ENCODE data around the gene EMILIN2. TPM values are rescaled to one million over a fixed set of nuclear protein-coding genes. Genes with fewer than 3 reads are reported as not detected.

EMILIN2 gene
- total and polyA plus RNA-seq, 2 experiments from 2014 or later = 10.6 to 16.8 TPM

DNA sequence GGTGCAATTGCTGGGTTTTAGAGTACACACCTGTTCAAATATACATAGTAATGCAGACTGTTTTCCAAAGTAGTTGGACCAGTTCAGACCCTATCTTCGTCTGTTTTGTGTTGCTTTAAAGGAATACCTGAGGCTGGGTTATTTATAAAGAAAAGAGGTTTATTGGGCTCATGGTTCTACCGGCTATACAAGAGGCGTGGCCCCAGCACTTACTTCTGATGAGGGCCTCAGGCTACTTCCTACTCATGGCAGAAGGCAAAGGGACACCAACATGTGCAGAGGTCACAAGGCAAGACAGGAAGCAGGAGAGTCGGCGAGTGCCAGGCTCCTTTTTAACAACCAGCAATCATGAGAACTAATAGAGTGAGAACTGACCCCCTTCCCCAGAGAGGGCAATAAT, 21.9 kb upstream of the EMILIN2 start:
- H3K4me3 ChIP-seq = no peak overlapping the region
- no peaks in the 10 kb centered on the region for H3K36me3 ChIP-seq (replicated peaks; ENCODE audit: insufficient read depth, low read depth)
- H4K20me1 ChIP-seq (ENCODE audit: insufficient read depth, poor library complexity, severe bottlenecking) = no peaks in the 10 kb centered on the region
- no peaks in the 10 kb centered on the region for H3K9me3 ChIP-seq (ENCODE audit: low read depth)
- no peak overlapping the region for H2AFZ ChIP-seq
- H3K9me2 ChIP-seq (replicated peaks; ENCODE audit: insufficient read depth) = no peaks in the 10 kb centered on the region
- whole genome bisulfite sequencing (ENCODE audit: low lambda C conversion rate, missing lambda C conversion rate) = 75% methylated on average over 5 of the region's 5 CpGs
- no peaks in the 10 kb centered on the region for H3K4me1 ChIP-seq (ENCODE audit: insufficient read depth)
- DNase-seq (ENCODE audit: low spot score) = no peak
- no peaks in the 10 kb centered on the region for H3K27me3 ChIP-seq
- H3K4me2 ChIP-seq = no peak overlapping the region
- no peak overlapping the region for H3K27ac ChIP-seq
- H3K79me2 ChIP-seq = no peaks in the 10 kb centered on the region
- TF ChIP-seq EZH2phosphoT487 (IDR thresholded peaks at IDR 0.05; ENCODE audit: low read depth, severe bottlenecking, unreplicated experiment) (no peak), EZH2 (IDR thresholded peaks at IDR 0.05; ENCODE audit: borderline replicate concordance) (no peak)
- TF ChIP-seq, protein P1, sequence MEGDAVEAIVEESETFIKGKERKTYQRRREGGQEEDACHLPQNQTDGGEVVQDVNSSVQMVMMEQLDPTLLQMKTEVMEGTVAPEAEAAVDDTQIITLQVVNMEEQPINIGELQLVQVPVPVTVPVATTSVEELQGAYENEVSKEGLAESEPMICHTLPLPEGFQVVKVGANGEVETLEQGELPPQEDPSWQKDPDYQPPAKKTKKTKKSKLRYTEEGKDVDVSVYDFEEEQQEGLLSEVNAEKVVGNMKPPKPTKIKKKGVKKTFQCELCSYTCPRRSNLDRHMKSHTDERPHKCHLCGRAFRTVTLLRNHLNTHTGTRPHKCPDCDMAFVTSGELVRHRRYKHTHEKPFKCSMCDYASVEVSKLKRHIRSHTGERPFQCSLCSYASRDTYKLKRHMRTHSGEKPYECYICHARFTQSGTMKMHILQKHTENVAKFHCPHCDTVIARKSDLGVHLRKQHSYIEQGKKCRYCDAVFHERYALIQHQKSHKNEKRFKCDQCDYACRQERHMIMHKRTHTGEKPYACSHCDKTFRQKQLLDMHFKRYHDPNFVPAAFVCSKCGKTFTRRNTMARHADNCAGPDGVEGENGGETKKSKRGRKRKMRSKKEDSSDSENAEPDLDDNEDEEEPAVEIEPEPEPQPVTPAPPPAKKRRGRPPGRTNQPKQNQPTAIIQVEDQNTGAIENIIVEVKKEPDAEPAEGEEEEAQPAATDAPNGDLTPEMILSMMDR (IDR thresholded peaks at IDR 0.05; ENCODE audit: poor library complexity) = no peak

DNA sequence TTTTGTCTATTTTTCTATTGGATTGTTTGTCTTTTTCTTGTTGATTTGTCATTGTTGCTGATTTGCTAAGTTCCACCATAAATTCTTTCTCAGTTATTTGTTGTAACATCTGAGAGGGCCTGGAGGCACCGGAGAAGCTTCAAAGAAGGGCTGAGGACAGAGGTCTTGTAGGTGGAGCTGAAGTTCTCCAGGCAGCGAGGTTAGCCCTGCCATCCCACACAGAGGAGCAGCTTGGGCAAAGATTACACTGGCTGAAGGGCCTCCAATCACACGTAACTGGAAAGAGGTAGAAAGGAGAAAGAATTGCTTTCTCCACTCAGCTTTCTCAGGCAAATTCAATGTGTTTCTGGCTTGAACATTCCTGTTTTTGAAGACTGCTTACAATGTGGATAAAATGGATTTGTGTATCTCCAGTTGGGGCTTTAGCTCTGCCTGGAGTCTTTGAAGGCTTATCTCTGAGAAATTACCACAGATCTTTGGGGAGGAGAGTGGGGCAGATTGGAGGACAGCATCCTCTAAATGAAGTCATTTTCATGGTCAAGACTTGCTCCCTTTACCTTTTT, 21.1 kb upstream of the EMILIN2 start:
- peak; percentile 26 for DNase-seq (ENCODE audit: low spot score)
- TF ChIP-seq, protein P1 (IDR thresholded peaks at IDR 0.05; ENCODE audit: poor library complexity) = no peak
- TF ChIP-seq EZH2phosphoT487 (IDR thresholded peaks at IDR 0.05; ENCODE audit: low read depth, severe bottlenecking, unreplicated experiment) = peak; percentile 67
- TF ChIP-seq EZH2 (IDR thresholded peaks at IDR 0.05; ENCODE audit: borderline replicate concordance) = no peak
- Histone ChIP-seq H3K4me3 (no peak overlapping the region), H3K36me3 (replicated peaks; ENCODE audit: insufficient read depth, low read depth) (no peaks in the 10 kb centered on the region), H3K9me2 (replicated peaks; ENCODE audit: insufficient read depth) (no peaks in the 10 kb centered on the region), H3K4me1 (ENCODE audit: insufficient read depth) (no peaks in the 10 kb centered on the region), H3K27me3 (no peaks in the 10 kb centered on the region), H2AFZ (no peak overlapping the region), H3K79me2 (no peaks in the 10 kb centered on the region), H3K4me2 (no peak overlapping the region), H4K20me1 (ENCODE audit: insufficient read depth, poor library complexity, severe bottlenecking) (no peaks in the 10 kb centered on the region), H3K9me3 (ENCODE audit: low read depth) (no peaks in the 10 kb centered on the region), H3K27ac (no peak overlapping the region)
- WGBS (ENCODE audit: low lambda C conversion rate, missing lambda C conversion rate) = 32% methylated on average over 3 of the region's 3 CpGs

DNA sequence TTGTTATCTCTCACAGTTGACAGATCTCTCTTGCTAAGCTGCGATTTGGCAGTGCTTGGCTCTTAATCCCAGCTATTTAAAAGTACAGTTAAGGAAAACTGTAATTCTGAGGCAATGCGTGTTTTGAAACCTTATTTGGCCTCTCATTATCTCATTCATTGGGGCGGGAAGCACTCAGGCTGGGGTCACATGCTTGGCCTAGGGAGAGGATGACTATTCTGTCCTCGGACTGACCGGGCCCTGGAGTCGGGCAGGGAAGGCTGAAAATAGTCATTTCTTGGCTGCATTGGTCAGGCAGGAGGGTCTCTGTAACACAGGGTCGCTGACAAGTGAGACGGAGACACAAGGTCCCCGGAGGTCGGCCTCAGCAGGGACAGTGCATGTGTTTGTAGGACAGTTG, 20.2 kb upstream of the EMILIN2 start:
- WGBS (ENCODE audit: low lambda C conversion rate, missing lambda C conversion rate) = 46% methylated on average over 10 of the region's 10 CpGs
- Histone ChIP-seq H3K27ac (peak overlapping the region; percentile 21), H4K20me1 (ENCODE audit: insufficient read depth, poor library complexity, severe bottlenecking) (no peaks in the 10 kb centered on the region), H3K4me3 (no peak overlapping the region), H2AFZ (no peak overlapping the region), H3K4me2 (peak overlapping the region; percentile 25), H3K9me2 (replicated peaks; ENCODE audit: insufficient read depth) (no peaks in the 10 kb centered on the region), H3K27me3 (no peaks in the 10 kb centered on the region), H3K4me1 (ENCODE audit: insufficient read depth) (no peaks in the 10 kb centered on the region), H3K9me3 (ENCODE audit: low read depth) (no peaks in the 10 kb centered on the region), H3K79me2 (no peaks in the 10 kb centered on the region), H3K36me3 (replicated peaks; ENCODE audit: insufficient read depth, low read depth) (no peaks in the 10 kb centered on the region)
- peak; percentile 56 for DNase-seq (ENCODE audit: low spot score)
- TF ChIP-seq EZH2 (IDR thresholded peaks at IDR 0.05; ENCODE audit: borderline replicate concordance) (no peak), EZH2phosphoT487 (IDR thresholded peaks at IDR 0.05; ENCODE audit: low read depth, severe bottlenecking, unreplicated experiment) (no peak)
- TF ChIP-seq, protein P1 (IDR thresholded peaks at IDR 0.05; ENCODE audit: poor library complexity) = no peak
